Cardiac muscle cell (in vitro differentiated cells and primary cell): ENCODE results near the gene PLXND1. TPM values are rescaled to one million over a fixed set of nuclear protein-coding genes. Genes with fewer than 3 reads are reported as not detected.

Experiments used
- DNase-seq, 2 donors: peaks; one replicate each; pipeline versions ENCODE4 v3.0.0 to v3.0.0-alpha.2; 2010 to 2017; ENCODE audit warnings: low read depth in 1 of 2, low spot score in 1 of 2
- H3K27ac ChIP-seq: fragments of 200-600 bp; sonication (generic); 2 replicates; pipeline ENCODE4 v1.5.1; 2016
- H3K27me3 ChIP-seq: fragments of 200-600 bp; sonication (generic); 2 replicates; pipeline ENCODE4 v1.6.0; 2016; ENCODE audit warnings: control low read depth
- H3K36me3 ChIP-seq: fragments of 200-600 bp; sonication (generic); 2 replicates; pipeline ENCODE4 v1.5.1; 2016; ENCODE audit warnings: control low read depth
- H3K4me1 ChIP-seq: fragments of 200-600 bp; sonication (generic); 2 replicates; pipeline ENCODE4 v1.8.1; 2017; ENCODE audit warnings: low read depth, mild to moderate bottlenecking, mixed run types
- H3K4me3 ChIP-seq: fragments of 200-600 bp; sonication (generic); 2 replicates; pipeline ENCODE4 v1.5.1; 2016; ENCODE audit warnings: mild to moderate bottlenecking
- H3K9me3 ChIP-seq: fragments of 200-600 bp; sonication (generic); 2 replicates; pipeline ENCODE4 v1.5.1; 2017; ENCODE audit warnings: low read depth, mild to moderate bottlenecking, control low read depth
- CTCF ChIP-seq: IDR thresholded peaks from 2 replicates; pipeline ENCODE4 v1.5.1; 2012; ENCODE audit warnings: low read depth, mild to moderate bottlenecking, low read length
- polyA plus RNA-seq: library from polyadenylated mRNA; unstranded; fragments of >200 nt; fragmentation: Nextera tagmentation; extraction: Ambion mirVana; gene quantifications from 2 replicates; pipeline ENCODE4 v1.2.1, GENCODE V29; 2016
- total RNA-seq: library from RNA; depleted of rRNA; stranded (reverse); fragments of >200 nt; gene quantifications from 2 replicates; pipeline ENCODE4 v1.2.3, GENCODE V29; 2016

Gene PLXND1
- total and polyA plus RNA-seq, 2 experiments from 2014 or later, result 15.0 to 56.5 TPM

- Histone ChIP-seq H3K27ac (no peak overlapping the region), H3K4me3 (no peak overlapping the region), H3K27me3 (no peaks in the 10 kb centered on the region), H3K9me3 (no peaks in the 10 kb centered on the region), H3K4me1 (peaks cover 36% of the 10 kb centered on the region), H3K36me3 (no peaks in the 10 kb centered on the region)
- no peak for TF ChIP-seq CTCF
- no peak for DNase-seq
Observed at GRCh38 chr3:129595544-129596193, 10.8 kb downstream of the PLXND1 start.

DNA sequence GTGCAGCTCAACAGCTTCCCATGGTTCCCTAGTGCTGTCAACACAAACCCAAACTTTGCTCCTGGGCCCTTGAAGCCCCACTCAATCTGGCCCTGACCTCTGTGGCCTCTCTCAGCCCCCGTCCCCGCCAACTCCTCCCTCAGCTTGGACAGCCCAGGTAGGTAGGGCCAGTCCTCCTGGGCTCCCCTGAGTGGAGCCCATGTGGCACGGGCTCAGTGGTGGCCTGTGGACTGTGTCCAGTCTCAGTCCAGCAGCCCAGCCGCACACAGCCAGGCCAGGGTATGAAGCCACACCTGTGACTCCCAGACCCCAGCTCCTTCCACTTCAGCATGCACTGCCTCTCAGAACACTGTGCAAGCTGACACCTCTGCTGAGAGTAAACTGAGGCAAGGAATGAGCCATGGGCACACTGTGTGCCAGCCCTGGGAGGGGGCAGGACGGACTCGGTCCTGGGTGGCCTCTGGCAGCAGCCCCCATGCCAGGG, 11.5 kb downstream of the PLXND1 start:
- Histone ChIP-seq H3K4me3 (no peak overlapping the region), H3K9me3 (no peaks in the 10 kb centered on the region), H3K4me1 (peaks cover 36% of the 10 kb centered on the region), H3K27me3 (no peaks in the 10 kb centered on the region), H3K27ac (no peak overlapping the region), H3K36me3 (no peaks in the 10 kb centered on the region)
- TF ChIP-seq CTCF, result no peak
- no peak for DNase-seq

GRCh38 chr3:129594409-129594808, 12.1 kb downstream of the PLXND1 start:
- no peak overlapping the region for H3K4me3 ChIP-seq

DNA sequence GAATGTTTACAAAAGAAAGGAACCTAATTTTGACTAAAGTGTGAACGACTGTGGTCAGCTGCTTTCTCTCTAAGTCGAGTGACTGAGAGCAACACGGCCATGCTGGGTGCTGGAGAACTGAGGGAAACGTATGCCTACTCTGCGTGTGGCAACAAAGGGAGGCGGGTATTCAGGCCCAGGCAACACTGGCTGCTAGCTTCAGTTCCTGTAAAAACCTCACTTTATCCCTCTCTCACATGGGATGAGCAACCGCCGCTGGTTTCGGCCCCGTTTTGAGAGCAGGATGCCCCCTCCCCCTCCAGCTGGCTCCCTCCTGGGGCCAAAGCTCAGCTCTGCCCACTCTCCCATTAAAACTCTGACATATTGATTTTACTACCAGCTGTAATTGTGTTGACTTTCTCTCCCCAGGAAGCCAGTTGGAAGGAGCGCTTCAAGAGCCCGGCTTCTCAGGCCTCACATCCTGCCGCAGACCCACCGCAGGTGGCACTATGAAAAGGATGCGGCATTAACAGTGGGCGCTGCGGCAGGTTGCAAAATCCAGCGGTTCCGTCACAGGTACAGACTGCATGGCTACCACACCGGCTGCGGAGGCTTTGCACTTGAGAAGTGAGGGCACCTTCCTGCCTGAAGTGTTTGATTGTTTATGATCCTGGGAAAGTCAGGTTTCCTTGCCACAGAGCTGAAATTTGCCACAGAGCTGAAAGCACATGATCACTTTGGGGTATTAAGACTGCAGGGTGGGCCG, 12.7 kb downstream of the PLXND1 start:
- Histone ChIP-seq H3K27me3 (no peaks in the 10 kb centered on the region), H3K4me3 (no peak overlapping the region), H3K36me3 (no peaks in the 10 kb centered on the region), H3K27ac (peak overlapping the region; percentile 26), H3K4me1 (peaks cover 36% of the 10 kb centered on the region), H3K9me3 (no peaks in the 10 kb centered on the region)
- DNase-seq, result no peak
- TF ChIP-seq CTCF, result no peak

More at GRCh38 chr3:129594409-129594808, 12.1 kb downstream of the PLXND1 start:
- no peaks in the 10 kb centered on the region for H3K36me3 ChIP-seq
- peak overlapping the region; percentile 26 for H3K27ac ChIP-seq
- no peaks in the 10 kb centered on the region for H3K27me3 ChIP-seq
- H3K4me1 ChIP-seq, result peaks cover 36% of the 10 kb centered on the region
- no peak for DNase-seq
- H3K9me3 ChIP-seq, result no peaks in the 10 kb centered on the region
- TF ChIP-seq CTCF, result no peak

DNA sequence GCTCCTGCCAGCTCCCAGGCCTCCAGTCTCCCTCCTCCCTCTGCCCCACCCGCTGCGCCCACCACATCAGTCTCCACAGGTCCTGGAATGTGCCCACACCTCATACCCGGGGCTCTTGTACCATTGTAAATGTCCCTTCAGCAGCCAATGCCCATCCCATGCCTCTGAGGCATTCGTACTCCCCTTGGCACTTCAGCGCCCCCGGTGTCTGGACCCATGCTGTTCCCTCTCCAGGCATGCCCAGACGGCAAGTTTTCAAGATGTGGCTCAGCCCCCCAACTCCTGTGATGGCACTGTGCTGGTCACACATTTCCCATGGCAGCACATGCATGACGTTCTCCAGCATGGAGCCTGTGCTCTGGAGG, 13.3 kb downstream of the PLXND1 start:
- Histone ChIP-seq H3K36me3 (no peaks in the 10 kb centered on the region), H3K4me1 (peaks cover 36% of the 10 kb centered on the region), H3K27ac (no peak overlapping the region), H3K27me3 (no peaks in the 10 kb centered on the region), H3K9me3 (no peaks in the 10 kb centered on the region), H3K4me3 (no peak overlapping the region)
- TF ChIP-seq CTCF, result no peak
- no peak for DNase-seq
